H1 (cell line): Measurements from ENCODE around the gene MUC4. TPM values are rescaled to one million over a fixed set of nuclear protein-coding genes. Genes with fewer than 3 reads are reported as not detected.
"Not testable (repeated sequence)": the region's sequence is repeated elsewhere in the genome, so short reads cannot be mapped to it uniquely, and the experiment has no call there.

ENCODE experiments used
- CTCF ChIA-PET: fragments of 300-600 bp; sonication (Branson Sonifier 250); formaldehyde crosslinking; loops from one replicate; lab custom pipeline; 2021; ENCODE audit not compliant: partially characterized antibody; lab: Charles Lee
- POLR2A ChIA-PET: fragments of 300-600 bp; sonication (Branson Sonifier 250); formaldehyde crosslinking; loops from one replicate; lab custom pipeline; 2021; ENCODE audit warnings: inconsistent platforms; ENCODE audit not compliant: partially characterized antibody; lab: Charles Lee
- DNase-seq, 2 experiments: peaks; one replicate each; pipeline versions ENCODE4 v3.0.0 to v3.0.0-alpha.2; 2010 to 2022; ENCODE audit warnings: low spot score in 2 of 2, low read depth in 1 of 2, mixed read lengths in 1 of 2
- FAIRE-seq: peaks from 2 replicates; lab custom pipeline; 2011; peaks lifted over from hg19 to GRCh38; lab: Jason Lieb, UNC
- H2AFZ ChIP-seq: 2 replicates; pipeline ENCODE4 v1.8.1; 2012; ENCODE audit warnings: low read length, inconsistent platforms
- H2AK5ac ChIP-seq: 2 replicates; pipeline ENCODE4 v1.6.1; 2013; ENCODE audit warnings: low read depth, low read length
- H2BK120ac ChIP-seq: replicated peaks from 2 replicates; pipeline ENCODE3; 2013; ENCODE audit warnings: low read depth, low read length, inconsistent platforms
- H2BK12ac ChIP-seq: 2 replicates; pipeline ENCODE4 v1.6.1; 2013; ENCODE audit warnings: low read depth, low read length
- H2BK15ac ChIP-seq: 2 replicates; pipeline ENCODE4 v1.6.1; 2013; ENCODE audit warnings: low read length
- H2BK20ac ChIP-seq: 2 replicates; pipeline ENCODE4 v1.6.1; 2013; ENCODE audit warnings: low read length
- H2BK5ac ChIP-seq: 2 replicates; pipeline ENCODE4 v1.6.1; 2013; ENCODE audit warnings: low read depth, low read length
- H3K14ac ChIP-seq: 2 replicates; pipeline ENCODE4 v1.6.1; 2013; ENCODE audit warnings: inconsistent platforms; ENCODE audit not compliant: insufficient read length
- H3K18ac ChIP-seq: 2 replicates; pipeline ENCODE4 v1.6.1; 2013; ENCODE audit warnings: low read length; ENCODE audit errors: extremely low read depth
- H3K23ac ChIP-seq: 2 replicates; pipeline ENCODE4 v1.6.1; 2013; ENCODE audit warnings: inconsistent platforms; ENCODE audit not compliant: insufficient read length
- H3K23me2 ChIP-seq: 2 replicates; pipeline ENCODE4 v1.6.1; 2013; ENCODE audit warnings: low read depth, low read length
- H3K27ac ChIP-seq: 2 replicates; pipeline ENCODE4 v1.6.1; 2011; ENCODE audit warnings: low read depth, low read length, inconsistent platforms
- H3K27me3 ChIP-seq, 4 experiments: replicated peaks in 1 of 4; 1 replicate in 1 of 4; 2 replicates in 3 of 4; pipeline versions ENCODE4 v1.6.1 to v1.8.1; 2011 to 2013; ENCODE audit warnings: low read length in 3 of 4, mild to moderate bottlenecking in 3 of 4, inconsistent platforms in 2 of 4, mixed read lengths in 2 of 4, moderate library complexity in 1 of 4; ENCODE audit not compliant: control insufficient read depth in 3 of 4, insufficient read depth in 3 of 4; ENCODE audit errors: extremely low read depth in 1 of 4
- H3K36me3 ChIP-seq, 4 experiments: 2 replicates each; pipeline versions ENCODE4 v1.6.1 to v1.8.1; 2011 to 2013; ENCODE audit warnings: mild to moderate bottlenecking in 4 of 4, low read length in 3 of 4, moderate library complexity in 2 of 4, control low read depth in 1 of 4, inconsistent platforms in 1 of 4; ENCODE audit not compliant: insufficient read depth in 4 of 4, control insufficient read depth in 2 of 4
- H3K4ac ChIP-seq: replicated peaks from 2 replicates; pipeline ENCODE3; 2013; ENCODE audit warnings: low read length, low read depth, mixed read lengths, inconsistent platforms; ENCODE audit not compliant: insufficient read length
- H3K4me1 ChIP-seq, 4 experiments: replicated peaks in 1 of 4; 1 replicate in 1 of 4; 2 replicates in 3 of 4; pipeline versions ENCODE4 v1.6.1 to v1.8.1; 2011 to 2013; ENCODE audit warnings: low read length in 3 of 4, inconsistent platforms in 2 of 4, mixed read lengths in 1 of 4; ENCODE audit not compliant: insufficient read depth in 4 of 4, control insufficient read depth in 3 of 4
- H3K4me2 ChIP-seq, 2 experiments: 2 replicates each; pipeline versions ENCODE4 v1.6.1 to v1.8.1; 2011 to 2013; ENCODE audit warnings: low read depth in 2 of 2, low read length in 2 of 2, control low read depth in 1 of 2, inconsistent platforms in 1 of 2, mild to moderate bottlenecking in 1 of 2; ENCODE audit not compliant: insufficient read depth in 1 of 2
- H3K4me3 ChIP-seq, 4 experiments: fragments of 200-600, 300-600 bp in 1 of 4; sonication (generic), shearing (Covaris generic), sonication (Bioruptor Twin) in 1 of 4; 2 replicates each; pipeline versions ENCODE4 v1.5.1 to v1.8.1; 2011 to 2016; ENCODE audit warnings: low read length in 4 of 4, low read depth in 3 of 4, control low read depth in 2 of 4, inconsistent platforms in 2 of 4, mild to moderate bottlenecking in 2 of 4, mixed read lengths in 1 of 4, moderate library complexity in 1 of 4; ENCODE audit not compliant: insufficient read depth in 2 of 4; ENCODE audit errors: extremely low read depth in 1 of 4
- H3K56ac ChIP-seq: replicated peaks from 2 replicates; pipeline ENCODE3; 2013; ENCODE audit warnings: low read depth, mild to moderate bottlenecking, mixed read lengths, low read length, inconsistent platforms; ENCODE audit not compliant: insufficient read length
- H3K79me1 ChIP-seq: 2 replicates; pipeline ENCODE4 v1.6.1; 2013; ENCODE audit warnings: low read depth, low read length, control low read depth
- H3K79me2 ChIP-seq, 2 experiments: 2 replicates each; pipeline versions ENCODE4 v1.6.1 to v1.8.1; 2012 to 2013; ENCODE audit warnings: low read length in 2 of 2, mild to moderate bottlenecking in 2 of 2, inconsistent platforms in 1 of 2; ENCODE audit not compliant: insufficient read depth in 2 of 2, control insufficient read depth in 1 of 2
- H3K9ac ChIP-seq, 4 experiments: replicated peaks in 1 of 4; 1 replicate in 1 of 4; 2 replicates in 3 of 4; pipeline versions ENCODE4 v1.6.1 to v1.8.1; 2011 to 2013; ENCODE audit warnings: low read depth in 3 of 4, low read length in 3 of 4, control low read depth in 2 of 4, mild to moderate bottlenecking in 2 of 4, moderate library complexity in 2 of 4, inconsistent platforms in 1 of 4; ENCODE audit errors: extremely low read depth in 1 of 4
- H3K9me3 ChIP-seq, 2 experiments: 2 replicates each; pipeline versions ENCODE4 v1.6.1 to v1.8.1; 2012 to 2013; ENCODE audit warnings: mild to moderate bottlenecking in 2 of 2, moderate library complexity in 2 of 2, control low read depth in 1 of 2, inconsistent platforms in 1 of 2, low read depth in 1 of 2, low read length in 1 of 2, mixed read lengths in 1 of 2; ENCODE audit not compliant: insufficient read depth in 2 of 2
- H4K20me1 ChIP-seq, 2 experiments: replicated peaks in 1 of 2; 2 replicates each; pipeline versions ENCODE3 to v1.8.1; 2011 to 2013; ENCODE audit warnings: inconsistent platforms in 2 of 2, low read length in 2 of 2, mild to moderate bottlenecking in 1 of 2; ENCODE audit not compliant: insufficient read depth in 2 of 2, control insufficient read depth in 1 of 2
- H4K5ac ChIP-seq: 2 replicates; pipeline ENCODE4 v1.6.1; 2013; ENCODE audit warnings: low read length, low read depth, mixed read lengths, inconsistent platforms; ENCODE audit not compliant: insufficient read length
- H4K8ac ChIP-seq: 2 replicates; pipeline ENCODE4 v1.8.0; 2013; ENCODE audit warnings: mild to moderate bottlenecking, moderate library complexity, low read length, inconsistent platforms; ENCODE audit not compliant: insufficient read depth; ENCODE audit errors: extremely low read depth
- H4K91ac ChIP-seq: replicated peaks from 2 replicates; pipeline ENCODE3; 2013; ENCODE audit warnings: low read length, mixed read lengths, inconsistent platforms; ENCODE audit not compliant: insufficient read length
- CBX5 ChIP-seq: fragments of 300-800, 300-1000 bp; sonication (generic); IDR thresholded peaks from 2 replicates; pipeline ENCODE4 v1.7.1; 2016; ENCODE audit warnings: antibody characterized with exemption, low read length, low read depth
- NRF1 ChIP-seq: IDR thresholded peaks from 2 replicates; pipeline ENCODE4 v1.6.1; 2011; ENCODE audit warnings: mild to moderate bottlenecking, low read depth, low read length, improper control_type of control experiment
- PHF8 ChIP-seq: fragments of 200-600 bp; sonication (generic); conservative IDR thresholded peaks from 2 replicates; pipeline ENCODE4 v1.7.1; 2012; ENCODE audit warnings: low read depth, mild to moderate bottlenecking, inconsistent platforms, low read length, moderate library complexity
- POLR2AphosphoS5 ChIP-seq: IDR thresholded peaks from 2 replicates; pipeline ENCODE4 v1.6.1; 2011; ENCODE audit warnings: low read depth, low read length
- RAD21 ChIP-seq, 2 experiments: IDR thresholded peaks in 1 of 2; conservative IDR thresholded peaks in 1 of 2; 2 replicates each; pipeline ENCODE4 v1.6.1; 2011; ENCODE audit warnings: low read depth in 2 of 2, low read length in 2 of 2, improper control_type of control experiment in 1 of 2, inconsistent platforms in 1 of 2, mild to moderate bottlenecking in 1 of 2, moderate library complexity in 1 of 2
- SAP30 ChIP-seq: fragments of 300-600 bp; sonication (generic); IDR thresholded peaks from 2 replicates; pipeline ENCODE4 v1.7.1; 2012; ENCODE audit warnings: low read length, moderate library complexity, mild to moderate bottlenecking, inconsistent platforms; ENCODE audit not compliant: insufficient read depth, insufficient replicate concordance
- TAF7 ChIP-seq: optimal IDR thresholded peaks from 2 replicates; pipeline ENCODE3; 2011; ENCODE audit warnings: low read depth, mild to moderate bottlenecking, inconsistent platforms, low read length, moderate library complexity, borderline replicate concordance
- WGBS, 2 experiments: shearing (Covaris generic) in 1 of 2; methylation state at CpG; one replicate each; pipeline versions ENCODE4 v1.1.6 to v1.1.7; 2013 to 2015; ENCODE audit warnings: low lambda C conversion rate in 2 of 2, mixed read lengths in 2 of 2, inconsistent platforms in 1 of 2, low coverage in 1 of 2, missing lambda C conversion rate in 1 of 2; ENCODE audit not compliant: insufficient replicate concordance in 2 of 2, insufficient coverage in 1 of 2, insufficient read length in 1 of 2; ENCODE audit errors: extremely low coverage in 1 of 2, missing lambda C conversion rate in 1 of 2; 5-methylcytosine and 5-hydroxymethylcytosine counted together
- polyA plus RNA-seq, 7 experiments: library from polyadenylated mRNA; depleted of rRNA in 3 of 7; stranded (reverse) in 5 of 7; unstranded in 2 of 7; fragments of >200 nt in 5 of 7; fragments of 200-250 nt in 2 of 7; gene quantifications; 1 replicate in 5 of 7; 2 replicates in 1 of 7; 4 replicates in 1 of 7; pipeline versions ENCODE4 v1.2.1 to v1.2.3, GENCODE V29; 2011 to 2013; ENCODE audit warnings: missing spikeins in 2 of 7, mixed read lengths in 2 of 7
- total RNA-seq: library from RNA; stranded (reverse); fragmentation: NEBNext Ultra II Directional; extraction: Animal tissue kit (Norgen Biotek cat#: 25700); gene quantifications from 2 replicates; pipeline ENCODE4 v1.2.1, GENCODE V29; 2021

Gene MUC4
- total and polyA plus RNA-seq, 2 of the 8 experiments (the other 6 are each of a cell fraction or from before 2014, with no cell fraction given) = 0.89 to 2.0 TPM

DNA sequence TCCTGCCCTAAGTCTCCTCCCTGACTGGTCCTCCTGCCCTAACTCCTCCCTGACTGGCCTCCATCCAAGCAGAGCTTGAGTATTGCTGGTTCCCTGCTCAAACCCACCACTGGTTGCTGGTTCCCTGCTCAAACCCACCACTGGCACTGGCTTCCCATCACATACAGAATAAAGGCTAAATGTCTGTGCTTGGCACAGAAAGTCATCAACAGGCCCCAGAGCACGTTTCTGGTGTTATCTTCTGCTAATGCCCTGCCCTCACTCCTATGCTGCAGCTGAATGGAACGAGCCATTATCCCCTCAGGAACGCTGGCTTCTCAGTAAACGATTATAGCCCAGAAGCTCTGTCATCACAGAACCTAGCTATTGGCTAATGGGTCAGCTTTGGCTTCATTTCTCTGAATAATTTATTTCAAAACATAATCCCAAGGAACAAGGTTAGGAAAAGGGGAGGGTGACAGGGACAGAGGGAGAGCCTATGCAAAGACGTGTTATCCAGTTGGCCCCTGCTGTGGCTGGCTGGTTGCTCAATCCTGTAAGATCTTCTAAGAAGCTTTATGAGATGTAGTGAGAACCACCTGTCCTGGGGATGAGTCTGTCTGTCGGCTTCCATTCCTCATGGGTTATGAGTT, 97.2 kb downstream of the MUC4 start (continued):
- TF ChIP-seq RAD21 (IDR thresholded peaks at IDR 0.05 in 1 of 2, conservative IDR thresholded peaks at IDR 0.05 in 1 of 2; ENCODE audit: low read depth in 2 of 2, low read length in 2 of 2) (no peak), PHF8 (no peak), NRF1 (no peak), POLR2AphosphoS5 (no peak), TAF7 (no peak), CBX5 (no peak), SAP30 (no peak)
- TF ChIP-seq, all 59 proteins: peak for 0

GRCh38 chr3:195713150-195713549, 98.6 kb downstream of the MUC4 start:
- H3K27me3 ChIP-seq, H4K8ac ChIP-seq, H3K9ac ChIP-seq, H3K56ac ChIP-seq, H3K4ac ChIP-seq, H3K18ac ChIP-seq, H2BK20ac ChIP-seq, H3K79me2 ChIP-seq, DNase-seq, H4K20me1 ChIP-seq, H3K23me2 ChIP-seq, CTCF ChIA-PET, H3K9me3 ChIP-seq, H3K4me3 ChIP-seq, H3K4me1 ChIP-seq, H3K79me1 ChIP-seq, H2BK120ac ChIP-seq, H2BK12ac ChIP-seq, H3K14ac ChIP-seq, H2AFZ ChIP-seq, H3K27ac ChIP-seq, H3K36me3 ChIP-seq, H4K5ac ChIP-seq, H2BK15ac ChIP-seq, H2BK5ac ChIP-seq, H4K91ac ChIP-seq, FAIRE-seq, H3K4me2 ChIP-seq, H3K23ac ChIP-seq, POLR2A ChIA-PET: not testable (repeated sequence)
- 29% methylated on average over 6 of the region's 9 CpGs; no CpG with 5 or more reads in 1 of the 2 experiments for WGBS, 2 experiments
- H2AK5ac ChIP-seq = 0 out of 2 replicates have a peak overlapping the region, but pooled peaks have one; percentile 71
